IMR-90 (cell line): ENCODE measurements around the gene NAB1. TPM values are rescaled to one million over a fixed set of nuclear protein-coding genes. Genes with fewer than 3 reads are reported as not detected.

Source experiments
- ATAC-seq: fragments of 200-7000 bp; cut with Tn5 transposase; 2 replicates; pipeline ENCODE4 v1.9.1; 2020; ENCODE audit warnings: low read depth, mild to moderate bottlenecking, moderate library complexity
- BruUV-seq: library from RNA; stranded (reverse); fragments of 400-500 nt; replicated peaks from 2 replicates; lab custom pipeline; 2021; lab: Mats Ljungman, UMichigan
- CTCF ChIA-PET: fragments of 300-600 bp; formaldehyde crosslinking; extraction: SDS; loops from one replicate; lab custom pipeline; 2021; ENCODE audit warnings: antibody characterized with exemption; lab: Yijun Ruan, JAX
- POLR2A ChIA-PET: fragments of 300-600 bp; sonication (Branson Sonifier 250); formaldehyde crosslinking; loops from one replicate; lab custom pipeline; 2022; ENCODE audit warnings: antibody characterized with exemption; ENCODE audit not compliant: unreplicated experiment; lab: Charles Lee
- DNase-seq: peaks from one replicate; pipeline ENCODE4 v3.0.0; 2013
- H2AFZ ChIP-seq: replicated peaks from 2 replicates; pipeline ENCODE3; 2013; ENCODE audit warnings: low read length, mild to moderate bottlenecking; ENCODE audit not compliant: poor library complexity
- H2AK5ac ChIP-seq: 2 replicates; pipeline ENCODE4 v1.6.1; 2013; ENCODE audit warnings: low read depth, low read length, inconsistent platforms
- H2AK9ac ChIP-seq: replicated peaks from 2 replicates; pipeline ENCODE3; 2013; ENCODE audit warnings: mild to moderate bottlenecking, low read depth, low read length, moderate library complexity; ENCODE audit not compliant: poor library complexity
- H2BK120ac ChIP-seq: 2 replicates; pipeline ENCODE4 v1.6.1; 2013; ENCODE audit warnings: low read depth, low read length, inconsistent platforms
- H2BK15ac ChIP-seq: 3 replicates; pipeline ENCODE4 v1.6.1; 2013; ENCODE audit warnings: low read depth, low read length, inconsistent platforms
- H2BK20ac ChIP-seq: 2 replicates; pipeline ENCODE4 v1.6.1; 2013; ENCODE audit warnings: low read depth, mild to moderate bottlenecking, inconsistent platforms, low read length, moderate library complexity
- H2BK5ac ChIP-seq: 2 replicates; pipeline ENCODE4 v1.6.1; 2013; ENCODE audit warnings: mild to moderate bottlenecking, low read depth, low read length, inconsistent platforms; ENCODE audit not compliant: poor library complexity, severe bottlenecking
- H3K14ac ChIP-seq: replicated peaks from 2 replicates; pipeline ENCODE4 v1.6.1; 2013; ENCODE audit warnings: low read depth, low read length, inconsistent platforms
- H3K18ac ChIP-seq: 2 replicates; pipeline ENCODE4 v1.6.1; 2013; ENCODE audit warnings: low read depth, low read length, control low read depth
- H3K23ac ChIP-seq: 2 replicates; pipeline ENCODE4 v1.6.1; 2013; ENCODE audit warnings: low read depth, low read length, inconsistent platforms
- H3K27ac ChIP-seq: 2 replicates; pipeline ENCODE4 v1.5.1; 2013; ENCODE audit warnings: mild to moderate bottlenecking, control low read depth, low read length; ENCODE audit not compliant: insufficient read depth
- H3K27me3 ChIP-seq: 2 replicates; pipeline ENCODE4 v1.6.1; 2013; ENCODE audit warnings: low read length; ENCODE audit not compliant: control insufficient read depth, insufficient read depth
- H3K36me3 ChIP-seq: 2 replicates; pipeline ENCODE4 v1.6.1; 2013; ENCODE audit warnings: low read length, mixed read lengths; ENCODE audit not compliant: control insufficient read depth, insufficient read depth
- H3K4ac ChIP-seq: 2 replicates; pipeline ENCODE4 v1.6.1; 2013; ENCODE audit warnings: low read depth, low read length, inconsistent platforms
- H3K4me1 ChIP-seq: 2 replicates; pipeline ENCODE4 v1.6.1; 2013; ENCODE audit warnings: low read length, mixed read lengths; ENCODE audit not compliant: control insufficient read depth, insufficient read depth
- H3K4me2 ChIP-seq: 2 replicates; pipeline ENCODE4 v1.6.1; 2013; ENCODE audit warnings: low read depth, mild to moderate bottlenecking, control low read depth, low read length, moderate library complexity
- H3K4me3 ChIP-seq: 2 replicates; pipeline ENCODE4 v1.5.1; 2013; ENCODE audit warnings: low read depth, mild to moderate bottlenecking, control low read depth, low read length, moderate library complexity; ENCODE audit not compliant: insufficient read depth
- H3K56ac ChIP-seq: 2 replicates; pipeline ENCODE4 v1.6.1; 2013; ENCODE audit warnings: low read length, inconsistent platforms; ENCODE audit not compliant: insufficient read depth; ENCODE audit errors: extremely low read depth
- H3K79me1 ChIP-seq, 2 experiments: 2 replicates each; pipeline ENCODE4 v1.6.1; 2013; ENCODE audit warnings: low read length in 2 of 2, inconsistent platforms in 1 of 2, low read depth in 1 of 2
- H3K9ac ChIP-seq: 2 replicates; pipeline ENCODE4 v1.6.1; 2013; ENCODE audit warnings: low read depth, low read length, control low read depth
- H3K9me1 ChIP-seq: 2 replicates; pipeline ENCODE4 v1.6.1; 2013; ENCODE audit warnings: low read length, inconsistent platforms; ENCODE audit not compliant: insufficient read depth
- H3K9me3 ChIP-seq: 2 replicates; pipeline ENCODE4 v1.6.1; 2013; ENCODE audit warnings: low read length; ENCODE audit not compliant: control insufficient read depth, insufficient read depth
- H4K20me1 ChIP-seq: 2 replicates; pipeline ENCODE4 v1.6.1; 2013; ENCODE audit warnings: low read length, inconsistent platforms; ENCODE audit not compliant: insufficient read depth
- H4K5ac ChIP-seq: 2 replicates; pipeline ENCODE4 v1.6.1; 2013; ENCODE audit warnings: mild to moderate bottlenecking, low read depth, low read length, control low read depth
- H4K8ac ChIP-seq, 2 experiments: 2 replicates each; pipeline ENCODE4 v1.6.1; 2013; ENCODE audit warnings: low read depth in 2 of 2, low read length in 2 of 2, control low read depth in 1 of 2, inconsistent platforms in 1 of 2
- H4K91ac ChIP-seq: 2 replicates; pipeline ENCODE4 v1.6.1; 2013; ENCODE audit warnings: low read depth, low read length, inconsistent platforms; ENCODE audit not compliant: insufficient read depth
- MAFK ChIP-seq: IDR thresholded peaks from 2 replicates; pipeline ENCODE4 v1.6.1; 2012; ENCODE audit warnings: low read depth, low read length, improper control_type of control experiment
- NFE2L2 ChIP-seq: fragments of 150-350 bp; IDR thresholded peaks from 2 replicates; pipeline ENCODE4 v1.6.1; 2016; ENCODE audit warnings: low read depth, mild to moderate bottlenecking, low read length
- SMC3 ChIP-seq: fragments of 150-350 bp; IDR thresholded peaks from 2 replicates; pipeline ENCODE4 v1.6.1; 2016; ENCODE audit warnings: low read depth, mild to moderate bottlenecking, antibody characterized with exemption, low read length, moderate library complexity
- WGBS, 2 experiments: methylation state at CpG; one replicate each; pipeline versions ENCODE4 v1.1.5 to v1.1.7; 2013; ENCODE audit warnings: missing lambda C conversion rate in 2 of 2; ENCODE audit not compliant: insufficient read length in 1 of 2; ENCODE audit errors: extremely low coverage in 2 of 2; 5-methylcytosine and 5-hydroxymethylcytosine counted together
- dilution Hi-C: fragments of 300-500 bp; cut with HindIII; formaldehyde crosslinking; loops from one replicate; pipeline ENCODE4 v1.14.3; 2018; ENCODE audit warnings: low sequenced_read_pairs; ENCODE audit not compliant: unreplicated experiment
- in situ Hi-C: fragments of 300-500 bp; cut with MboI; formaldehyde crosslinking; loops from 3 replicates; pipeline ENCODE4 v1.14.3; 2019; ENCODE audit warnings: low sequenced_read_pairs, inconsistent platforms, mixed read lengths
- intact Hi-C: fragments of 100-400 bp; cut with micrococcal nuclease; formaldehyde crosslinking; loops from 2 replicates; pipeline ENCODE4 v1.10.0; 2022
- polyA plus RNA-seq, 3 experiments: library from polyadenylated mRNA; depleted of rRNA; stranded (reverse); fragments of >200 nt; gene quantifications; 2 replicates each; pipeline ENCODE4 v1.2.3, GENCODE V29; 2012; ENCODE audit warnings: low replicate concordance in 1 of 3
- total RNA-seq: library from RNA; depleted of rRNA; stranded (reverse); fragments of >200 nt; gene quantifications from 2 replicates; pipeline ENCODE4 v1.2.3, GENCODE V29; 2012
- TF ChIP-seq, protein P1 (sequence below): fragments of 150-350 bp; IDR thresholded peaks from 2 replicates; pipeline ENCODE4 v1.6.1; 2016; ENCODE audit warnings: low read depth, mild to moderate bottlenecking, low read length, moderate library complexity, borderline replicate concordance

NAB1 gene
- total and polyA plus RNA-seq, 2 of the 4 experiments (the other 2 are of a cell fraction) = 11.9 to 31.2 TPM

DNA sequence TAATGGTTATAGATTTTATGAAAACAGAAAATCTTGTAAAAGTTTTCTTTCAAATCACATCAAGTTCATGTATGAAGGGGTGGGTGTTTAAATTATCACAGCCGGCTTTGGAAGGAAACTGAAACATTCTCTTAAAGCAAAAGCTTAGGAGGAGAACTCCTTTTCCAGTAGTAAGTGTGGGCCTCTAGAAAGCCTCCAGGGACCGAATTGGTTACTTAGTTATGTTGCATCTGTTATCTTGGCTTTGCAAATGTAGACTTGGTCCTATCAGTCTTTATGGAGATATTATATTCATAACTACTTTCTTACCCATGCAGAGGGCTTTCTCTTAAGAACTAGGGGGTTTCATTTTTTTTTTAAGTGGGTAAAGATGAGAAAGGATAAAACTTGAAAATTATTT, 7.4 kb downstream of the NAB1 start:
- Histone ChIP-seq H2AK9ac (no peak overlapping the region), H2BK120ac (no peak overlapping the region), H4K91ac (no peak overlapping the region), H3K23ac (no peak overlapping the region), H3K4me1 (peaks cover 6% of the 10 kb centered on the region), H3K36me3 (peaks cover 3% of the 10 kb centered on the region; the same call in 1 of the 2 replicates), H3K79me1 (peaks cover 44 to 80% of the 10 kb centered on the region in 2 experiments), H3K14ac (no peak overlapping the region), H3K18ac (no peak overlapping the region), H3K9me1 (peaks cover 17% of the 10 kb centered on the region), H2BK15ac (no peak overlapping the region), H4K8ac (no peak overlapping the region), H3K4ac (no peak overlapping the region), H3K27ac (no peak overlapping the region), H2BK20ac (no peak overlapping the region), H2BK5ac (no peak overlapping the region), H3K27me3 (no peaks in the 10 kb centered on the region), H3K4me3 (no peak overlapping the region), H3K9ac (no peak overlapping the region), H3K56ac (no peak overlapping the region), H3K4me2 (no peak overlapping the region), H4K20me1 (peaks cover 36% of the 10 kb centered on the region; the same call in 1 of the 2 replicates), H4K5ac (no peak overlapping the region), H2AFZ (no peak overlapping the region), H2AK5ac (no peak overlapping the region), H3K9me3 (no peaks in the 10 kb centered on the region)
- no CpG with 5 or more reads among the region's 2 CpGs for WGBS, 2 experiments
- ChIA-PET POLR2A (no interaction called here), CTCF (no interaction called here)
- ATAC-seq (no peak), DNase-seq (no peak)
- no TSS peak for BruUV-seq
- in situ Hi-C loops = no loop called here
- dilution Hi-C loops = no loop called here
- intact Hi-C loops = no loop called here
- TF ChIP-seq MAFK (no peak), NFE2L2 (no peak), SMC3 (no peak)
- TF ChIP-seq, protein P1, sequence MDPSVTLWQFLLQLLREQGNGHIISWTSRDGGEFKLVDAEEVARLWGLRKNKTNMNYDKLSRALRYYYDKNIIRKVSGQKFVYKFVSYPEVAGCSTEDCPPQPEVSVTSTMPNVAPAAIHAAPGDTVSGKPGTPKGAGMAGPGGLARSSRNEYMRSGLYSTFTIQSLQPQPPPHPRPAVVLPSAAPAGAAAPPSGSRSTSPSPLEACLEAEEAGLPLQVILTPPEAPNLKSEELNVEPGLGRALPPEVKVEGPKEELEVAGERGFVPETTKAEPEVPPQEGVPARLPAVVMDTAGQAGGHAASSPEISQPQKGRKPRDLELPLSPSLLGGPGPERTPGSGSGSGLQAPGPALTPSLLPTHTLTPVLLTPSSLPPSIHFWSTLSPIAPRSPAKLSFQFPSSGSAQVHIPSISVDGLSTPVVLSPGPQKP = no peak
